HCEC 1CT (cell line): Measurements from ENCODE around the gene TAMALIN.

Source experiments
- DNase-seq: peaks from one replicate; pipeline ENCODE4 v3.0.0-alpha.2; 2017

Gene TAMALIN

DNA sequence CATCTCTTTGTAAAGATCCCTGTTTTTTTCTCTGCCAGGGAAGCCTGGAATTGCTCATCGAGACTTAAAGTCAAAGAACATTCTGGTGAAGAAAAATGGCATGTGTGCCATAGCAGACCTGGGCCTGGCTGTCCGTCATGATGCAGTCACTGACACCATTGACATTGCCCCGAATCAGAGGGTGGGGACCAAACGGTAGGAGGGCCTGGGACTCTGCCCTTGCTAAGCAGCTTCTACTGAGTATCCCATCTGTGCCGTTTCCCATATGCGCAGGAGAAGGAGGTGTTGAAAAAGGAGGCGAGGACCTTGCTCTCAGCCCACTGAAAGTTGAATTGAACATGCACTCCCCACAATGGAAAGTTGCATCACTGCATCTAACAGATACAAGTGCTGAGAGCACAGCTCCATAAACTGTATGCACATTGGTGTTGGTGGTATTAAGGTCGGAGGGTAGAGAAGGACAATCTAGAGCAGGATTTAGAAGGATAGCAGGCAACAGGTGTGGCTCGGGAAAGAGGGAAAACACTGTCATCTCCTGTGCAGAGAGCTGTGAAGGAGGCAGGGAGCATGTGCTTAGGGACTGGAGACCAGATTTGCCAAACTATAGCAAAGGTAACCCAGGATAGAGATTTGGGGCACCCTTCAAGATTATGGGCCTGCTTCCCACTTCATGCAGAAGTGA, 21.5 kb upstream of the TAMALIN start:
- no peak for DNase-seq

DNA sequence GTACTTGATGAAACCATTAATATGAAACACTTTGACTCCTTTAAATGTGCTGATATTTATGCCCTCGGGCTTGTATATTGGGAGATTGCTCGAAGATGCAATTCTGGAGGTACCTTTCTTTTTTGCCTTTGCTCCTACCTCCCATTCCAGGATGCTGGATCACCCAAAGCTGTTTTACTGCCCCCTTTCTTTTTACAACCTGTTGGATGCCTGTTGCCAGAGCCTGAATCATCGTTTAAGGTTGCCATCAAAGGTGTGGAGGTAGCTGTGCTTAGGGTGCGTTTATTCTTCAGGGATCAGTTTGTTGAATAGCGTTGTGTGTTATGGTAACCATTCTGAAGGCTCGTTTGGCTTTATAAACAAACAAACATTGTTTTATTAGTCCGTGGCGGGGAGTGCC, 19.9 kb upstream of the TAMALIN start:
- no peak for DNase-seq

DNA sequence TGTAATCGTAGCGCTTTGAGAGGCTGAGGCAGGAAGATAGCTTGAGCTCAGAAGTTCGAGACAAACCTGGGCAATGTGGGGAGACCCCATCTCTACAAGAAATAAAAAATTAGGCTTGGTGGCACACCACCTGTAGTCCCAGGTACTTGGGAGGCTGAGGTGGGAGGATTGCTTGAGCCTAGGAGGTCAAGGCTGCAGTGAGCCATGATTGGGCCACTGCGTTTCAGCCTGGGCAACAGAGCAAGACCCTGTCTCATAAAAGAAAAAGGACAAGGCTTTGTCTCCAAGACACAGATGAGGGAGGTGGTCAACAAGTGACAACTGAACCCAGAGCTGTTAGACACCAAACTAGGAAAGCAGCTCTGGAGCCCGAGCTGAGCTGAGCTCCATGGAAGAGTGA, 14.5 kb upstream of the TAMALIN start:
- no peak for DNase-seq

DNA sequence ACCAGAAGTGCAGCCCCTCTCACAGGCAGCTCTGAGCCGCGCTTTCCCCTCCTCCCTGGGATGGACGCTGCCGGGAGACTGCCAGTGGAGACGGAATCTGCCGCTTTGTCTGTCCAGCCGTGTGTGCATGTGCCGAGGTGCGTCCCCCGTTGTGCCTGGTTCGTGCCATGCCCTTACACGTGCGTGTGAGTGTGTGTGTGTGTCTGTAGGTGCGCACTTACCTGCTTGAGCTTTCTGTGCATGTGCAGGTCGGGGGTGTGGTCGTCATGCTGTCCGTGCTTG, 12.3 kb upstream of the TAMALIN start:
- DNase-seq, result no peak

DNA sequence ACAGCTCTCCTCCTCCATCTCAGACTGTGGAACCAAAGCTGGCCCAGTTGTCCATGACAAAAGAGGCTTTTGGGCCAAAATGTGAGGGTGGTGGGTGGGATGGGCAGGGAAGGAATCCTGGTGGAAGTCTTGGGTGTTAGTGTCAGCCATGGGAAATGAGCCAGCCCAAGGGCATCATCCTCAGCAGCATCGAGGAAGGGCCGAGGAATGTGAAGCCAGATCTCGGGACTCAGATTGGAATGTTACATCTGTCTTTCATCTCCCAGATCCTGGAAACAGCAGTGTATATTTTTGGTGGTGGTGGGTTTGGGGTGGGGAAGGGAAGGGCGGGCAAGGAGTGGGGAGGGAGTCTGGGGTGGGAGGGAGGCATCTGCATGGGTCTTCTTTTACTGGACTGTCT, 11.8 kb upstream of the TAMALIN start:
- DNase-seq, result no peak

DNA sequence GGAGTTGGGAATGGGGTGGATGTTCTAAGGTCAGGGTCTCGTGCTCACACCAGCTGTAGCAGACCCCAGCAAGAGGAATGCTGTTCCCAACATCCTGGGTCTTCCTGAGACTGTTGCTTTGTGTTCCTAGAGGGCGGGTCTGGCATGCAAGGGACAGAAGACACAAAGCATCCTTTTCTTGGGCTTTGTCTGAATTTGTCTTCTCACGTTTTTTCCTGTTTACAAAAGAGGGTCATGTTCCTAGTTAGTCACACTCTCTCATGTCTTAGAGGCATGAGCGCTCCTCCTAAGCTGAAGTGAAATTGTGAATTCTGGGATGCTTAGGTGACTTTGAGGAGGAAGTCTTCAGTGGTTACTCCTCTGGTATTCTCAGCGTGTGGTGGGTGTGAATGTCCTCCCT, 9.6 kb upstream of the TAMALIN start:
- no peak for DNase-seq

DNA sequence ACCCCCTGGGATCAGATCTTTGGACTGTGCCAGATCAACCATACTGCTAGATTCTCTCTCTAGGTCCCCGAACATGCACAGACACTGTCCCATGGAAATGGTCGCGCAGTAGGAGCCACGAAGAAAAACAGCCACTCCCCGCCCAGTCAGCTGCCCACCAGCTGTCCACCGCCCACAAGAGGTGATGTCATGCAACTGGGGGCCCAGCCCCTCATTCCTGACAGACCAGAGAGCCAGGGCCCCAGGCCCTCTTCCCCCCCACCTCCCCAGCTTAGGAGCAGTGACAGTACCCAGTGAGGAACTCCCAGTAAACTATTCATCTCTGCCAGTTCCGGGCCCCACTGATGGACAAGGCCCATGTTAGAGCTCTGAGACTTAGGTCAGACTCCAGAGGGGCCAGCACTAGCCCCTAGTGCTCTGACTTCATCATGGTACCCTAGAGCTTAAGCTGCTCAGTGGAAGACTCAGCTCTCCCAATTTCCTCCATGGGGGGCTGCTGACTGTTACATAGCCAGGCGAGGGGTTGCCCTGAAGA, 3.7 kb upstream of the TAMALIN start:
- DNase-seq, result no peak

DNA sequence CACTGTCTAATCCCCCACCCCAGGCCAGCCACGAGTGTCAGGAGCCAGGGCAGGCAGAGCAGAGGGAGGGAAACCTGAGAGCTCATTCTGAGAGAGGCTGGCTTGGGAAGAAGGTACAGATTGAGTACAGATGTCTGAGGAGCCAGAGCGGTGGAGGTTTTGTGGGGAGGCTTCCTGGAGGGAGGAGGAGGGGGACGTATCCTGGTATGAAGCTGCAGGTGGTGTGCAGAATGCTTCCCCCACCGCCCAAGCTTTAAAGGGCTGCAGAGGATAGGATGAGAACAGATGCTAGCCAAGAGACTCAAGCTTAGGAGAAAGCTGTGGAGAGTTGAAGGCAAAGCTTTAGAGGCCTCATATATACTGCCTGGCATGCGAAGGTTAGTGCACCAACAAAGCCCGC, 3.2 kb upstream of the TAMALIN start:
- DNase-seq, result no peak

DNA sequence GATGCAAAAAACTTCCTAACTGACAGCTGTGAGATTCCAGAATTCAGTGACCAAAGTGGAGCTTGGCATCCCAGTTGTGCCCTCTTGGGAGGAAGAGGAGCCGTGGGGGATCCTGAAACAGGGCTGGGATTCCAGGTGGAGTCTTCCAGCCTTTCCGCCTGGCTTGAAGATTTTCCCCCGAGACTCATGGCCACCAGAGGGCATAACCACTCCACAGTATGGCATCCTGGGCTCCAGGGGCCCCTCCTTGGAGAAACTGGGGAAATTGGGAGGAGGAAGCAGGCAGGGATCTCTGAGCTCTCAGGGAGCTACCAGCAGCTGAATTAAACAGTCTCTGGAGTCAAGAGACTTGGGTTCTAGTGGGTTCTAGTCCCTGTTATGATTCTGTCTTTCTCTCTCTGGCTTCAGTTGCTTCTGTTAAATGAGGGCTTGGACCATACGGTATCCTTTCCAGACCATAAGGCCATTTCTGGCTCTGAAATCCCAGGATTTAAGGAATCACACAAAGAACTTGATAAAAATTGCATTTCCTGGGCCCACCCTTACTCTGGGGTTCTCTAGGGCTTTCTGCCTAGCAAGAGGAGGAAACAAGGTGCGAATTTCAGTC, 2.6 kb upstream of the TAMALIN start:
- peak; percentile 47 for DNase-seq

DNA sequence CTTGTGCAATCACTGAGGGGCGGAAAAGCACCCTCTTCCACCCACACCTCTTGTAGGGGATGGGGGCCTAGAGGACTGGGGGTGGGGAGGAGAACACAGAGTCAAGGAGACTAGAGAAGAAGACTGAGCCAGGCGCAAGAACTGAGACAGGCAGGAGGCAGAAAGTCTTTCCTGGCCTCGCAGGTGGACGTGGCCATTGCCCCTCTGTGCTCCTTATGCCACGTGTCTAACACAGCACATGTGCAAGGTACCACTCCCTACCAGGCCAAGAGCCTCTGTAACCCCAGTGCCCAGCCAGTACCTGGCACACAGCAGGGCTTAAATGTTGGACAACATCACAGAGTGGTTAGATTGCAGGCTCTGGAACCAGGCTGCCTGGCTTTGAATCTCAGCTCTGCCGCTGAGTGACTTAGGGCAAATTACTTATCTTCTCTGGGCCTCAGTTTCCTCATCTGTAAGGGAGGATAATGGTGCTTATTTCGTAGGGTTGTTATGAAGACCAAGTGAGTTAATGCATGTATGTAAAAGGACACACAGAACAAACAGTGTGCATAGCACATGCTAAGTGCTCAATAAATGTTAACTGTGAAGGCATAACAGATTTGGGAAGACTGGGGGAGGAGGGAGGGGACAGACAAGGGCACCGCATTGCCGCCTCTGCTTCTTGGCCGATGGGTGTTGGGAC, 1.4 kb upstream of the TAMALIN start:
- no peak for DNase-seq

DNA sequence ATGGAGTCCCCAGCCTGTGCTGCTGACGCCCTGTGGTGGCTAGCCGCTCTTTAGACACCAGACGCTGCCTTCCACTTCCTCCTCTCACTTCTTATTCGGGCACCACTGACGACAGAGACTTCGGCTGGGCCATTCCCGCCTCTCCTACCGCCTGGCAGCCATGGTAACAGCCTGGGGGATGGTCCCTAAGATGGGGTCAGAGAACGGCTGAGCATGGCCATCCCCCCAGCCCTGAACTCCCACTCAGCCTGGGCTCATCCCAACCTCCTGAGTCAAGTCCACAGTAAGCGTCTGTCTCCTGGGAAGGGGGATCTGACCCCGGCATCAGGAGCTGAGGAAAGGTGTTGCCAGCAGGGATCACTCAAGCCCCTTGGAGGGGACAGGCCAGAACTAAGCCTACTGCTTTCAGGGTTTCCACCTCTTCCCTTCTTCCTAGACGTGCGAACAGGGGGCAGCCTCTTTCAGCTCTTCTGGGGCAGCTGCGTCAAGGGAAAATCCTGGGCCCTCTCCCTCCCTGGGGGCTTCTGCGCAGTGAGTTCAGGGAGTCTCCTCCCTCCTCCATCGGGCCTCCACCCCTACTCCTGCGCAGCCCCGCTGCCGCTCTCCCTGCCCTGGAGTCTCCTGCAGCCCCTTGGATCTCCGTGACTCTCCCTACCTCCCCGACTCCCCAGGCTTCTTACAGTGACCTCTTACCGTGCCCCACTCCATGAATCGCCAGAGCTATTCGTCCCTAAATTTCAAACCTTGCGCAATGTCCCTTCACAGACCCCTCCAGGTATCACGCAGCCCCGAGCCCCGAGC, 643 bp upstream of the TAMALIN start:
- DNase-seq, result no peak

DNA sequence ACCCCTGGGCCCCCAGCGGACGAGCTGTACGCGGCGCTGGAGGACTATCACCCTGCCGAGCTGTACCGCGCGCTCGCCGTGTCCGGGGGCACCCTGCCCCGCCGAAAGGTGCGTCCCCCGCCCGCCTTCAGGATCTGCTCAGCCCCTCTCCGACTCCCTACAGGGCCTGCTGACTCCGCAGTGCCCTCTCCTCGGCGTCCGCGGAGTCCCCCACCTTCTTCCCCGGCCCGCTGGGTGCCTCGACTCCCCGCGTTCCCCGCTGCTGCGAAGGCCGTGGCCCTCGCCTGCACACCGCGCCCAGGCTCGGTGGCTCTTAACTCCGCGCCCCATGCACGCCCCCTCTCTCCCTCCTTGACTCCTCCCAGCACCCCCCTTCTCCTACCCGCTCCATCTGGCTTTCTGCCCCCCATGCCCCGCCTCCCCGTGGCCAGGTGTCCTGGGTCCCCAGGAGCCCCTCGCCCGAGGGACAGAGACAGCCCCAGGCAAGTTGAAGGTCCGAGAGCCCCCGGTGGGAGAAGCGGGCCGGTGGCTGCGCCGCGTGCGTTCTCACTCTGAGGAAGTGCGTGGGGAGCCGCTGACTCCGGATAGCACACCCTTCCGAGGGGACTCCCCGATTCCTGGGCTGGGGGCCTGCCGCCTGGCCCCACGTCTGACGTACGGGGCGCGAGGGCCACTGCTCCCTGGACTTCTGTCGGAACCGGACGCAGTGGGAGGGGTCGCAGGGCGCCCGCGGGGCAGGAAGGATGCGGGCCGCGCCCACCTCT, 594 bp downstream of the TAMALIN start:
- no peak for DNase-seq

DNA sequence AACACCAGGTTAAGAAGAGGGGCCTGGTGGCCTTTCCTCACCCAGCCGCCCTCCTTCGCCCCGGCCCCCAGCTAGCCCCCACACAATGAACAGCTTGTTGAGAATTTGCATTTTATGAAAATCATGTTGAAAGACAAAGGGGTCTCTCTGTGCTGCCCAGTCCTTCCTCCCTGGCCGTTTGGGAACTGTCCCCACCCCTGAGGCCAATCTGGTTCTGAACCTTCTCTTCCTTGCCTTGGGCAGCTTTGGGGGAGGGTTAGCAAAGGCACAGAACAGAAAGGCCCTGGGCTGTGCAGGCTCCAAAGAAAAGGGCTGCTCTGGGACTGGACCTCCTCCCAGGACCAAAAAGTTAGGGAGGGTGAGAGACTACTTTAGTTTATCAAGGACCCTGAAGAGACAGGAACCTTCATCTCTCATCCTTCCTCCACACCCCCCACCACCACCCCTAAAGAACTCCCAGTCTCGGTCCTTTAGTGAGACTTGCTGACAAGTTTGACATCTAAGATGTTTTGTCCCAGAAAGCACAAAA, 1.3 kb downstream of the TAMALIN start:
- no peak for DNase-seq

DNA sequence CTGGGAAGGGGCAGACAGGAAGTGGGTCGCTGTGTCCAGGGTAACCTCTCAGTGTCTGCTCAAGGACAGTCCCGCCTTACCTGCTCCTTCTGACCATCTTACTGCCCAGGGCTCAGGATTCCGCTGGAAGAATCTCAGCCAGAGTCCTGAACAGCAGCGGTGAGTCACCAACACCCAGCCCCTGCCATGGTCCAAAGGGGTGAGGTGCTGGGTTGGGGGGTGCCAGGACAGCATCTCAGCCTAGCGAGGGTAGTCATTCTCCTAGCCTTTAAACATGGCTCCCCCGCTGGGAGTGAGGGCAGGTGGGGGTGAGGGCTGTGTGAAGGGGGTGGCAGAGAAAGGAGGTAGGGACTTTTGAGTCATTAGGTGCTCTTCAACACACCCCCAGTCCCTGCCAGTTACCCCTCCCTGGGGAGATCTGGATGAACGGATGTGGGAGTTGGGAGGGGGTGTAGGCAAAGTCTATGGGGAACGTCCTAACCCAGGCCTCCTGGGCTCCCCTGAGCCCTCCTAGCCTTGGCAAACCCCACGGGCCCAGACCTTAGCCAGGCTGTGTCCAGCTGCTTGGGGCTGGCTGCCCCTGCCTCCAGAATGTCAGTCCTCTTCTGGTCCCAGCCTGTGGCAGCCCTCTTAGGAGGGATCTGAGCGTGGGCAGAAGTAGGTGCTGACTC, 2.5 kb downstream of the TAMALIN start:
- DNase-seq, result no peak

DNA sequence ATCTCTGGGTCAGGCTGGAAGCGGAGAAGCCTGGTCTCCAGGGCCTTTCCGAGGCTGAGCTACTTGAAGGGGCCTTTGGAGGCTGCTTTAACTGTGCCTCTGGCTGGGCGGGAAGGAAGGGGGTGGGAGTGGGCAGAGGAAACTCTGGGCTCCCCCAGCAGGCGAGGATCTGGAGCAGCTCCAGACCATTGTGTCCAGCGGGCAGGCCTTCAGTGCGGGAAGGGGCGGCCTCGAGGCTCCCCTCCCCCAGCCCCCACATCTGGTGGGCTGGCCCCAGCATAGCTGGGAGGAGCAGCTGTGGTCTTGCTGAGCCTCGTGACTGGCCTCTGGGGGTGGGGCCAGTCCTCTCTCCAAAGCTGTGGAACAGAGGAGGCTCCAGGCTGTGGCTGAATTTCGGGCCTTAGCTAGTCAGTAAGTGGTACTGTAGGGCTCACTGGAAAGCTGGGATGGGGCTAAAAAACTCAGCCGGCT, 3.4 kb downstream of the TAMALIN start:
- DNase-seq, result peak; percentile 68

DNA sequence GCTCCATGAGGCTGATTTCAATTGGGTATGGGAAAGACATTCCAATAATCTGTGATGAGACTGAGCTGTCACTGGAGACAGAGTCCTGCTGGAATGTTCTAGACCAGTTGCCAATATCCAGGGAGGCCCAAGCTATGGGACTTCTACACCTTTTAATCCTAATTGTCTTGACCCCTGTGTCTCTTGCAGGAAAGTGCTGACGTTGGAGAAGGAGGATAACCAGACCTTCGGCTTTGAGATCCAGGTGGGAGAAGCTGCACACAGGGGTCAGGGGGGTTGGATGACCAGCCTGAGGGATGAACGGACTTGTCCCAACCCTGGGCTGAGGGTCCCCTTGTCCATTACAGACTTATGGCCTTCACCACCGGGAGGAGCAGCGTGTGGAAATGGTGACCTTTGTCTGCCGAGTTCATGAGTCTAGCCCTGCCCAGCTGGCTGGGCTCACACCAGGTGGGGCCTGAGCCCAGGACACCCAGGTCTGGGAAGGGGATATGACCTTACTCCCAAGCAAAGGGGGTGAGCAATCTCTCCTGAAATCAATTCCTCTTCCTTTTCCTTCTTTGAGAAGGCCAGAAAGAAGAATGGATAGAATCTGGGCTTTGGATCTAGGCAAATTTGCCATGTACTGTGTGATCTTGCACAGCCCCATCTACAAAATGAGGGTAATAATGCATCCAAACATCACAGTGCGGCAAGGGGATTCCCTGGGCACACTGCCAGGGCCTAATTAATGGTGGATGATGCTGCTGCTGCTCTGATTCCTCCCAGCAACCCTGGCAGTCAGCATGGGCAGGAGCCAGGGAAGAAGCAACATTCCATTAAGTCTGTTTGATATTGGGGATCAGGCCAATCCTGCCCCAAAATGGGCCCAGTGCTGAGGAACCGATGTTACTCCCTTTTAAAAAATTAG, 4.2 kb downstream of the TAMALIN start:
- no peak for DNase-seq

DNA sequence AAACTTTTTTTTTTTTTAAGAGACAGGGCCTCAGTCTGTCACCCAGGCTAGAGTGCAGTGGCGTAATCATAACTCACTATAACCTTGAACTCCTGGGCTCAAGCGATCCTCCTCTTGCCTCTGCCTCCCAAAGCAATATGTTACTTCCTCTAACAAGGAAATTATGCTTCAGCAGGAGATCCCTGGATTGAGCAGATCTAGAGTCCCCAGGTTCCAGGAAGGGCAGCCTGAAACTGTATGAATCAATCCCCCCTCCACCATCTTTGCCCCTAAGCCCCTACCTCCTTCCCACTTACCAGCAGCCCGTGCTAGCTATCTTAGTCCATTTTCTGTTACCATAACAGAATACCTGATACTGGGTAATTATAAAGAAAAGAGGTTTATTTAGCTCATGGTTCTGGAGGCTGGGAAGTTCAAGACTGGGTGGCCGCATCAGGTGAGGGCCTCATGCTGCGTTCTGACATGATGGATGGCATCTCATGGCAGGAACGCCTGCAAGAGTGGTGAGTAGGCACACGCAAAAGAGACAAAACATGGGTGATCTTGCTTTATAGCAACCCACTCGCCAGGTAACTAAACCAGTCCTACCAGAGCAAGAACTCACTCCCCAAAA, 5.0 kb downstream of the TAMALIN start:
- no peak for DNase-seq

DNA sequence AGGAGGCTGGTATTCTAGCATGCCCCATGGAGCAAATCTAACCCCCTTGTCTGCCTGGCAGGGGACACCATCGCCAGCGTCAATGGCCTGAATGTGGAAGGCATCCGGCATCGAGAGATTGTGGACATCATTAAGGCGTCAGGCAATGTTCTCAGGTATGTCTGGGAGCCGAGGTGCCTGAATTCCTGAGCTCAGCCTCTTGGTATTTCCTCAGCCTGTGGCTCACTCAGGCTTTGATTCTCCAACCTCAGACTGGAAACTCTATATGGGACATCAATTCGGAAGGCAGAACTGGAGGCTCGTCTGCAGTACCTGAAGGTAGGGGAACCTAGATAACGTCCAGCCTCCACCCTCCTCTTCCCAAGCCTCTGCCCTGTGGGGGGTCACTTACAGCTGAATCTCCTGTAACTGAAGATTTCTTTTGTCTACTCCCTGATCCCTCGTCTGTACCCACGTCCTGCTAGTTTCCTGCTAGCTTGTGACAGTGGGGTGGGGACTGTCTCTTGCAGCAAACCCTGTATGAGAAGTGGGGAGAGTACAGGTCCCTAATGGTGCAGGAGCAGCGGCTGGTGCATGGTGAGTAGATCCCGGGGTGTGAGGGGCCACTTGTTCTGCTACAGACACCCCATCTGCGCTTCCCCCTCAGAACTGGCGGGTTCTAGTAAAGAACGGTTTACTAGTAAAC, 7.0 kb downstream of the TAMALIN start:
- no peak for DNase-seq
